ENCODE data around the gene TDRD3. TPM values are rescaled to one million over a fixed set of nuclear protein-coding genes. Genes with fewer than 3 reads are reported as not detected.

Gene TDRD3
- total RNA-seq (2021; ENCODE audit: unreplicated experiment) (10.8 TPM), Bru-seq, nascent RNA (percentile 65 among the genes with signal in this experiment), BruChase-seq, experiment 1, labeled RNA remaining after a 2-hour chase (percentile 67 among the genes with signal in this experiment), BruChase-seq, experiment 2, labeled RNA remaining after a 6-hour chase (percentile 59 among the genes with signal in this experiment)
- 4.6 TPM for polyA plus RNA-seq (2012; ENCODE audit: insufficient read length)
- long read RNA-seq, partial matches to known transcripts = 2 of 8 reads
- long read RNA-seq, other reads (novel, unspliced or antisense) = 5 of 8 reads

DNA sequence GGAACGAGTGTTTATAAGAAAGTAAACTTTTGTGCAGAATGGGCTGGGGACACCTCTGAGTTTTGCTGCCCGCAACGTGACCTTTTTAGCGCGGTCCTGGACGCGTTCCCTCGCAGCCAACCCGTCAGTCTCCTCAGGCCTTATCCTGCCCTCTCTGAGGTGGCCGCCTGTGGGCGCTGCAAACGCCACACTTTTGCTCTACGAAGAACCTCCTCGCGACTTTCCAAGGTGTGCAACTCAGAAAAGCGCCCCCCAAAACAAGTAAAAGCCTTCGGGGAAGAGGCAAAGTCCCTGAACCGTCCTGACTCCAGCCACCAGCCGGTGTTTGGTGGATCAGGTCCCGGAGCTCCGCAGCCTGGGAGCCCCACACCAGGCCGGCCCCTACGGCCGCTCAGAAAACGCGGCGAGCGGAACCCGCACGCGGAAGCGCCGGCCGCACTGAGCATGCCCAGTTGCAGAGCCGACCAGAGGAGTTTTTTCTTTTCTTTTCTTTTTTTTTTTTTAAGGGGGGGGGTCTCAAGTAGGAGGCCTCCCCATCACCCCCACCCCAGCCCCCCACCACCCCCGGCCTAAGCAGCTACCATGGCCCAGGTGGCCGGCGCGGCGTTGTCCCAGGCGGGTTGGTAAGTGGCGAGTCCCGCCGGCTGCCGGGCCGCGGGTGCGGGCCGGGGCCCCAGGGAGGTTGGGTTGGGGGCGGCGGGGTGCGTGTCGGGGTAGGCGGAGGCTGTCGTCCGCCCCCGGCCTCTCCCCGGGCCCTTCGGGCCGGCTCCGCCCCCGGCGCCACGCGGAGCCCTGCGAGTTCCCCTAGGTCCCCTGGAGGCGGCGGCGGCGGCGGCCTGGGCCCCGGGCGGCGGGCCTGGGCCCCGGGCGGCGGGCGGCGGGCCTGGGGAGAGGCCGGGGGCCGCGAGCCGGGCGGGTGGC, at the start of gene TDRD3:
TSS of gene TDRD3 (plus strand) at position 438 of the 921 bp plus-strand sequence. CDS start at position 583, 145 bp downstream.
- TSS peak; percentile 95 for BruUV-seq (replicated peaks)

DNA sequence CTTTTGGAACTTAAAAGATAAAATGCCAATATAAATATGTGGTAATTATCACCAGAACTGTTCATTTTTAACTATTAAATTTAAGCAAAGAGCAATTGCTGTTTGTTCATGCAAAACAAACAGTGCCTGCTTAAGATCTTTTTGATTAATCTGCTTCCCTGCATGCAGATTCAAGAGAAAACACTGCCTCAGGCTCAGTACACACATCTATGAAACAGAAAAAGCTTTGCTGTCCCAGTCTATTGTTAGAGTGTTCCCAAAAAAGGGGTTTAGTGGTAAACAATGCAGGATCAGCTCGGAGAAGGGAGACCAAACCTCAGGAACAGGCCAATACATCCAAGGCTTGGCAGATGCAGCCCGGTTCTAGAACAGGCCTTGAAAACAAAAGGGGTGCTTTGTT, 49.3 kb upstream of the TDRD3 start:
- TF ChIP-seq CTCF (IDR thresholded peaks at IDR 0.05) (no peak), TCF7L2 (IDR thresholded peaks at IDR 0.05; ENCODE audit: low read depth, low read length) (no peak), SIN3A (IDR thresholded peaks at IDR 0.05; ENCODE audit: borderline replicate concordance, insufficient read depth, low read depth, low read length) (no peak), POLR2AphosphoS5 (IDR thresholded peaks at IDR 0.05; ENCODE audit: low read depth, low read length) (no peak)
- TF ChIP-seq, protein P1, sequence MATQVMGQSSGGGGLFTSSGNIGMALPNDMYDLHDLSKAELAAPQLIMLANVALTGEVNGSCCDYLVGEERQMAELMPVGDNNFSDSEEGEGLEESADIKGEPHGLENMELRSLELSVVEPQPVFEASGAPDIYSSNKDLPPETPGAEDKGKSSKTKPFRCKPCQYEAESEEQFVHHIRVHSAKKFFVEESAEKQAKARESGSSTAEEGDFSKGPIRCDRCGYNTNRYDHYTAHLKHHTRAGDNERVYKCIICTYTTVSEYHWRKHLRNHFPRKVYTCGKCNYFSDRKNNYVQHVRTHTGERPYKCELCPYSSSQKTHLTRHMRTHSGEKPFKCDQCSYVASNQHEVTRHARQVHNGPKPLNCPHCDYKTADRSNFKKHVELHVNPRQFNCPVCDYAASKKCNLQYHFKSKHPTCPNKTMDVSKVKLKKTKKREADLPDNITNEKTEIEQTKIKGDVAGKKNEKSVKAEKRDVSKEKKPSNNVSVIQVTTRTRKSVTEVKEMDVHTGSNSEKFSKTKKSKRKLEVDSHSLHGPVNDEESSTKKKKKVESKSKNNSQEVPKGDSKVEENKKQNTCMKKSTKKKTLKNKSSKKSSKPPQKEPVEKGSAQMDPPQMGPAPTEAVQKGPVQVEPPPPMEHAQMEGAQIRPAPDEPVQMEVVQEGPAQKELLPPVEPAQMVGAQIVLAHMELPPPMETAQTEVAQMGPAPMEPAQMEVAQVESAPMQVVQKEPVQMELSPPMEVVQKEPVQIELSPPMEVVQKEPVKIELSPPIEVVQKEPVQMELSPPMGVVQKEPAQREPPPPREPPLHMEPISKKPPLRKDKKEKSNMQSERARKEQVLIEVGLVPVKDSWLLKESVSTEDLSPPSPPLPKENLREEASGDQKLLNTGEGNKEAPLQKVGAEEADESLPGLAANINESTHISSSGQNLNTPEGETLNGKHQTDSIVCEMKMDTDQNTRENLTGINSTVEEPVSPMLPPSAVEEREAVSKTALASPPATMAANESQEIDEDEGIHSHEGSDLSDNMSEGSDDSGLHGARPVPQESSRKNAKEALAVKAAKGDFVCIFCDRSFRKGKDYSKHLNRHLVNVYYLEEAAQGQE (IDR thresholded peaks at IDR 0.05; ENCODE audit: insufficient read depth in 1 of 2, low read depth in 2 of 2, low read length in 1 of 2) = no peak
- Histone ChIP-seq H3K4me3 (ENCODE audit: low read depth in 2 of 2, low read length in 2 of 2) (no peak overlapping the region), H3K9me3 (ENCODE audit: control insufficient read depth, insufficient read depth, low read depth, low read length) (no peaks in the 10 kb centered on the region), H3K27ac (ENCODE audit: low read length) (no peak overlapping the region), H3K36me3 (ENCODE audit: control insufficient read depth, insufficient read depth, low read length) (no peaks in the 10 kb centered on the region), H3K27me3 (ENCODE audit: control insufficient read depth, insufficient read depth, low read length) (no peaks in the 10 kb centered on the region), H3K4me1 (ENCODE audit: control insufficient read depth, insufficient read depth, low read length) (no peaks in the 10 kb centered on the region)
- intact Hi-C loops (cut with micrococcal nuclease; ENCODE audit: unreplicated experiment) (no loop called here), in situ Hi-C loops (cut with HindIII; ENCODE audit: low pct_unique_long_range_greater_than_20kb, low sequenced_read_pairs) (no loop called here)
- ATAC-seq = no peak
- ChIA-PET CTCF (no interaction called here), POLR2A (interaction anchor here (0.6 kb wide), 1 partner anchor 44 kb away, joined by 8 read pairs; no protein-coding TSS in a partner anchor)
- DNase-seq (ENCODE audit: low read depth, low spot score) = no peak
- no TSS peak for BruUV-seq (replicated peaks)

More for the DNA sequence above, at the start of gene TDRD3:
- peak; percentile 86 for TF ChIP-seq CTCF (IDR thresholded peaks at IDR 0.05)
- no peak for TF ChIP-seq TCF7L2 (IDR thresholded peaks at IDR 0.05; ENCODE audit: low read depth, low read length)
- TF ChIP-seq, protein P1 (IDR thresholded peaks at IDR 0.05; ENCODE audit: insufficient read depth in 1 of 2, low read depth in 2 of 2, low read length in 1 of 2) = no peak
- peak; percentile 51; the same call in 1 of the 2 replicates for TF ChIP-seq POLR2AphosphoS5 (IDR thresholded peaks at IDR 0.05; ENCODE audit: low read depth, low read length)
- TF ChIP-seq SIN3A (IDR thresholded peaks at IDR 0.05; ENCODE audit: borderline replicate concordance, insufficient read depth, low read depth, low read length) = no peak
- in situ Hi-C loops (cut with HindIII; ENCODE audit: low pct_unique_long_range_greater_than_20kb, low sequenced_read_pairs) = no loop called here
- ChIA-PET POLR2A (no interaction called here), CTCF (interaction anchor here (0.7 kb wide), 1 partner anchor 550 kb away, joined by 9 read pairs; no protein-coding TSS in a partner anchor)
- Histone ChIP-seq H3K27ac (ENCODE audit: low read length) (peak within 1 kb of the TSS; percentile 95), H3K4me1 (ENCODE audit: control insufficient read depth, insufficient read depth, low read length) (peaks cover 13% of the 10 kb centered on the region), H3K4me3 (ENCODE audit: low read depth in 2 of 2, low read length in 2 of 2) (peak within 1 kb of the TSS; percentile 67 to 88), H3K9me3 (ENCODE audit: control insufficient read depth, insufficient read depth, low read depth, low read length) (no peaks in the 10 kb centered on the region), H3K36me3 (ENCODE audit: control insufficient read depth, insufficient read depth, low read length) (peaks cover 4% of the 10 kb centered on the region; the same call in 1 of the 2 replicates), H3K27me3 (ENCODE audit: control insufficient read depth, insufficient read depth, low read length) (no peaks in the 10 kb centered on the region)
- intact Hi-C loops (cut with micrococcal nuclease; ENCODE audit: unreplicated experiment) = no loop called here
- ATAC-seq = peak; percentile 86
- peak; percentile 53 for DNase-seq (ENCODE audit: low read depth, low spot score)

All from Panc1 (cell line).